ENCODE results near the gene TCF7L1.

DNA sequence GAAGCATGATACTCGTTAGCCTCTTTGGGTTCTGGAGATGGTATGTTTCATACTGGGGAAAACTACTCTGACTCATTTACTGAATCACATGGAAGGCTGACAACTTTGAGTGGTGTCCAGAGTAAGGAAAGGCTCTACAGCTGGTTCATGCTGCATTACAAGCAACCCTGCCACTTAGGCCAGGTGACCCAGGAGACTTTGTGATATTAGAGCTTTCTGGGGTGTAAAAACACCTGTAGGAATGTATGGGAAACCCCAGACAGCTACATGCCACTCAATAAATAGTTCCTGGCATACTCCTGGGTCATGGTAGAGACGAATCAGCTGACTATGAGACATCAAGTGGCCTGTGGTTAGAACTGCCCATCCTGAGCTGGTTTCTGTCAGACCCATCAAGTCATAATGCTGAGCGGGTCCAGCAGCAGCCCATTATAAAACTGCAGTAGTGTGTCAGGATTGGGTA is 21.3 kb upstream of the TCF7L1 start:
- no peak for TF ChIP-seq CREB1 (IDR thresholded peaks at IDR 0.05; ENCODE audit: low read depth)
- TF ChIP-seq RAD21 (IDR thresholded peaks at IDR 0.05; ENCODE audit: low read depth) = no peak
- TF ChIP-seq YY1 (IDR thresholded peaks at IDR 0.05; ENCODE audit: low read depth) = no peak
- TF ChIP-seq CEBPB (IDR thresholded peaks at IDR 0.05) = no peak
- TF ChIP-seq MAX (IDR thresholded peaks at IDR 0.05) = no peak
- no peak for TF ChIP-seq TAF1 (IDR thresholded peaks at IDR 0.05; ENCODE audit: low read depth)
- TF ChIP-seq TEAD4 (IDR thresholded peaks at IDR 0.05) = no peak
- TF ChIP-seq EP300 (IDR thresholded peaks at IDR 0.05; ENCODE audit: borderline replicate concordance) = no peak
